CD4-positive, alpha-beta T cell treated with Interleukin-10 for 1 hour (primary cell): ENCODE data around the gene NEURL3.
"Not testable (repeated sequence)": the region's sequence is repeated elsewhere in the genome, so short reads cannot be mapped to it uniquely, and the experiment has no call there.

Experiments
- DNase-seq: peaks from one replicate; pipeline ENCODE4 v3.0.0-alpha.2; 2020

NEURL3 gene

GRCh38 chr2:96477458-96477857, 27.7 kb downstream of the NEURL3 start:
- DNase-seq = no peak

- DNase-seq = no peak
Measured at GRCh38 chr2:96471772-96472171, 33.4 kb downstream of the NEURL3 start.

- peak; percentile 51 for DNase-seq
Measured at GRCh38 chr2:96470636-96471035, 34.5 kb downstream of the NEURL3 start.

- DNase-seq = no peak
Measured at GRCh38 chr2:96470109-96470508, 35.0 kb downstream of the NEURL3 start.

- DNase-seq = no peak
Measured at GRCh38 chr2:96468904-96469303, 36.3 kb downstream of the NEURL3 start.

GRCh38 chr2:96464651-96465050, 40.5 kb downstream of the NEURL3 start:
- DNase-seq = no peak

GRCh38 chr2:96464061-96464460, 41.1 kb downstream of the NEURL3 start:
- no peak for DNase-seq

- no peak for DNase-seq
Measured at GRCh38 chr2:96463119-96463518, 42.0 kb downstream of the NEURL3 start.

- not testable (repeated sequence) for DNase-seq
Measured at GRCh38 chr2:96461616-96462015, 43.5 kb downstream of the NEURL3 start.

GRCh38 chr2:96452053-96452452, 53.1 kb downstream of the NEURL3 start:
- DNase-seq = no peak

GRCh38 chr2:96449637-96450036, 55.5 kb downstream of the NEURL3 start:
- no peak for DNase-seq

- no peak for DNase-seq
Measured at GRCh38 chr2:96449174-96449573, 56.0 kb downstream of the NEURL3 start.

GRCh38 chr2:96447726-96448125, 57.4 kb downstream of the NEURL3 start:
- DNase-seq = no peak
